Loucy (cell line): ENCODE results near the gene CNTNAP2.

Experiments used
- EZH2phosphoT487 ChIP-seq: fragments of 200-600 bp; IDR thresholded peaks from 2 replicates; pipeline ENCODE4 v1.6.1; 2018; ENCODE audit warnings: antibody characterized with exemption, mild to moderate bottlenecking, moderate library complexity, borderline replicate concordance
- TF ChIP-seq, protein P1 (sequence below): fragments of 200-600 bp; sonication (generic); conservative IDR thresholded peaks from 2 replicates; pipeline ENCODE4 v1.5.1; 2014; ENCODE audit warnings: mild to moderate bottlenecking, antibody characterized with exemption, low read length

DNA sequence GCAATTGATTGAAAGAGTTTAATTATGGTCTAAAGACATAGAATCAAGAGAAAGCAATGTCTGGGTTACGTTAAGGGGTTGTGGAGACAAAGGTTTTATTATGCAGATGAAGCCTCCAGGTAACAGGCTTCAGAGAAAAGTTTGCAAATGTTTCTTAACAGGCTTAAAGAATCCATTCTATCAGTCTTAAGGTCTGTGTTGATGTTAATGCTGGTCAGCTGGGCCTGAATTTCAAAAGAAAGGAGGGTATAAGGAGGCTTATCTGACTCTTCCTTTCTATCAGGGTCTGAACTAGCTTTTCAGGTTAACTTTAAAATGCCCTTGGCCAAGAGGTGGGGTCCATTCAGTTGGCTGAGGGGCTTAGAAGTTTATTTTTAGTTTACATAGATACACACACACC, 1469.5 kb downstream of the CNTNAP2 start:
- TF ChIP-seq, protein P1, sequence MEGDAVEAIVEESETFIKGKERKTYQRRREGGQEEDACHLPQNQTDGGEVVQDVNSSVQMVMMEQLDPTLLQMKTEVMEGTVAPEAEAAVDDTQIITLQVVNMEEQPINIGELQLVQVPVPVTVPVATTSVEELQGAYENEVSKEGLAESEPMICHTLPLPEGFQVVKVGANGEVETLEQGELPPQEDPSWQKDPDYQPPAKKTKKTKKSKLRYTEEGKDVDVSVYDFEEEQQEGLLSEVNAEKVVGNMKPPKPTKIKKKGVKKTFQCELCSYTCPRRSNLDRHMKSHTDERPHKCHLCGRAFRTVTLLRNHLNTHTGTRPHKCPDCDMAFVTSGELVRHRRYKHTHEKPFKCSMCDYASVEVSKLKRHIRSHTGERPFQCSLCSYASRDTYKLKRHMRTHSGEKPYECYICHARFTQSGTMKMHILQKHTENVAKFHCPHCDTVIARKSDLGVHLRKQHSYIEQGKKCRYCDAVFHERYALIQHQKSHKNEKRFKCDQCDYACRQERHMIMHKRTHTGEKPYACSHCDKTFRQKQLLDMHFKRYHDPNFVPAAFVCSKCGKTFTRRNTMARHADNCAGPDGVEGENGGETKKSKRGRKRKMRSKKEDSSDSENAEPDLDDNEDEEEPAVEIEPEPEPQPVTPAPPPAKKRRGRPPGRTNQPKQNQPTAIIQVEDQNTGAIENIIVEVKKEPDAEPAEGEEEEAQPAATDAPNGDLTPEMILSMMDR: no peak
- no peak for TF ChIP-seq EZH2phosphoT487
